HG02588 (cell line): Measurements from ENCODE around the gene APOB.

Source experiments
- ATAC-seq: cut with Tn5 transposase; IDR thresholded peaks from one replicate; pipeline ENCODE4 v1.9.1; 2021; ENCODE audit warnings: mild to moderate bottlenecking, moderate library complexity; ENCODE audit not compliant: unreplicated experiment

Gene APOB

DNA sequence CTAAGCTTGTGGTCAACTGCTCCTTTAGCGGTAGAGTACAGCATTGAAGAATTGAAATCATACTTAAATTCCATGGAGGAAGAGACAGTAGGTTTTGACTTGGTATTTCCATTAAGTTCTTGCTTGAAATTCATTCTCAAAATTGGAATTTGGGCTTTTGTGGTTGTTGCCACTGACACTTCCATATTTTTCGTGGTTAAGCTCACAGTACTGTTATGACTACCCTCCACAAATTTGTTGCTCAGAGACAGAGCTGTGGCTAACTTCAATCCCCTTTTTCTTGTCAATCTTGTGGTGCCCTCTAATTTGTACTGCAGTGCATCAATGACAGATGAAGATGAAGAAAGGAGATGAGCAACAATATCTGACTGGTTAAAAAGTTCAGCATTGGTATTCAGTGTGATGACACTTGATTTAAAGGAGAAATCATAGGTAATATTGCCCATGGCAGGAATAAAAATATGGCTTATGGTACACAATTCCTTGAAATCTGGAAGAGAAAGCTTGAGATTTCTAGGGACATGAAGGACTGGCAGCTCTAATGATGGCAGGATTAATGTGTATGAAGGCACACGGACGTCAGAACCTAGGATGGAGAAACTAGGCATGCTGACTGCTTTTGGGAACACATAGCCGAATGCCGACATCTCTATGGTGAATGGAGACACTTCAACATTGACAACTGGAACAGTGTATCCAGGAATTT lies 37.3 kb downstream of the APOB start:
- ATAC-seq, result no peak

DNA sequence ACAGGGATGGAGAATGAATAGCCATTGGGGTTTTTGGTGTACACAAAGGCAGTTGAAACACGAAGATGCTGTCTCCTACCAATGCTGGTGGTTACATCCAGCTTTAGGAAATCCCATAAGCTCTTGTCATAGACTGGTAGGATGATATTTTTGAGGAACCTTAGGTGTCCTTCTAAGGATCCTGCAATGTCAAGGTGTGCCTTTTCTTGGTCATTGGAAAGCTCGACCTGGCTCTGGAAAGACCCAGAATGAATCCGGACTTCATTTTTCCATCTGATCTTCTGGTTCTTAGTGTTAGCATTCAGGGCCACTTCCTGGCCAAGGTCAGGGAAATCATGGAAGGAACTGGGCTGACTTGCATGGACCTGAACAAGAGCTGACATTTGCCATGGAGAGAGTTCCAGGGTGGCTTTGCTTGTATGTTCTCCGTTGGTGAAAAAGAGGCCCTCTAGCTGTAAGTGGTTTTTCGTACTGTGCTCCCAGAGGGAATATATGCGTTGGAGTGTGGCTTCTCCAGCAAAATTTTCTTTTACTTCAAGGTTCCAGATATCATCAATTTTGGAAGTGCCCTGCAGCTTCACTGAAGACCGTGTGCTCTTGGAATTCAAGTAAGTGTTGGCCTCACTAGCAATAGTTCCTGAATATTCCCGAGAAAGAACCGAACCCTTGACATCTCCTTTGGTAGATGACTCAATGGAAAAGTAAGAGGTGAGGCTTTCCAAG lies 38.0 kb downstream of the APOB start:
- ATAC-seq, result no peak

DNA sequence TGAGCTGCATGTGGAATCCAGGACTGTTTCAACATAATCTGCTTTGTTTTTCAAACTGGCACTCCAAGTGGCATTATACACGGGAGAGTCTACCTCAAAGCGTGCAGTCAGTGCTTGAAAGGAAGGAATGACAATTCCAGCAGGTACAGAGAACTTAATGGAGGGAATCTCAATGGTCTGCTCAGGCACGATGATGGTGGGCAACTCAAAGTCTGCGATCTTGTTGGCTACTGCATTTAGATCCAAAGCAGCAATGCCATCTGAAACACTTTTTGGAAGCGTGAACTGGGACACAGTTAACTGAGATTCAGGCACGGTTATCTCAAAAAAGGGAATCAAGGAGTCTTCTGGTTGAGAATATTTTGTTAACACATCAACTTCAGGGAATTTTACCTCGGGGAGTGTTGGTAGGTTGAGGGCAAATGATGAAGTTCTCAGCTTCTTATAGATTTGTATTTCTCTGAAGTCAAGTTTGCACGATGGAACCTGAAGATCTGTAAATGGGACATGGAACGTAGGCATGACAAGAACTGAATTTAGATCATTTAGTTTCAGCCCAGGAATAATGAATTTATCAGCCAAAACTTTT lies 38.7 kb downstream of the APOB start:
- ATAC-seq, result no peak

DNA sequence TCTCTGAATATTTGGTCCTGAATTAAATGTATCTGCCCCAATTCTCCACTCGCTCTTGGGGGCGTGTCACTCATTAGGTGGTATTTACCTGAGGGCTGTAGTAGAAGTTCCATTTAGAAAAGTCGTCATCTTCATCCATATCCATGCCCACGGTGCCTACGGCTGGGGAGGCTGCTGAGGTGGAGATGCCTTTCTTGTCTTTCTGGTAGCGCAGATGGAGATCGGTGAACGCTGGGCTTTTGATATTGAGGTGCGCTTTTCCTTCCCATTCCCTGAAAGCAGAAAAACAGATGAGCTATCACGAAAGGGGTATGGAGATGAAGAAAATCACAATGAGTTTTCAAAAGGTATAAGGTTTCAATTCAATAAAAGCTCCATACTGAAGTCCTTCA lies 39.7 kb downstream of the APOB start:
- no peak for ATAC-seq

DNA sequence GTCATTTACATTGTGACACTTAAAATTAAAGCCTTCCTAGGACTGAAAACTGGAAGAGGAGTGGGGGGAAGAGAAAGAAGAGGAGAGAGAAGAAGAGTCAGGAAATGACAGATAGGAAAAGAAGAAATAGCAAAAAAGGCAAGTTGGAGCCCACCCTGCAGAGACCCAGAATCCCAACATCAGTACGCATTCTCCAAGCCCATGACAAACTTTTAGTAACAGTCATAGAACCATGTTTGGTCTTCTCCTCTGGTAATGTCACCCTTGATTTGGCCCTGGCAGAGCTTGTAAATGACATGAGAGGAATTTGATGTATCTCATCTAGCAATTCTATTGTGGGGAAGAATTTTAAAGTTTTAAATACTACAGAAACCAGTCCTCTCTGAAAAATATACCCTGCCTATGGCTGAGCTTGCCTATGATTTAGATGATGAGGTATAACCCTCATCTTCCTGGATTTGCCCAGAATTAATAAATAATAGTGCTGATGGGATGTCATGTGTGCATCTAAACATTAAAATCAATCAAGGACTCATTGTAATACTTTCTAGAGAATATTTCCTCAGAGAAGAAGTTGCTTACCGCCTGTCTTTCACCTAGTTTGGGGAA lies 40.2 kb downstream of the APOB start:
- ATAC-seq, result no peak

DNA sequence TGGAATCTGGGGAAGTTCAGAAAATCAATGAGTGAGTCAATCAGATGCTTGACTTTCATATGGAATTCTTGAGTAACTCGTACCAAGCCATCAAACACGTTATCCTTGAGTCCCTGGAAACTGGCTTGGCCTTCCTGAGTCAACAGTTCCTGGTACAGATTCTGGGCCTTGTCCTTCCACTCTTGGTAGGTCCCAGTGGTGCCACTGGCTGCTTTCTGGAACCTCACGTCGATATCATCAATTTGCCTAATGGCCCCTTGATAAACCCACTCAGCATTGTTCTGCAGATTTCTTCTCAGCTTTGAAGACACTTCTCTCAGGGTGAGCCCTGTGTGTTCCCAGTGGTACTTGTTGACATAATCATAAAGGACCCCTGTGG lies 41.1 kb downstream of the APOB start:
- ATAC-seq, result no peak

DNA sequence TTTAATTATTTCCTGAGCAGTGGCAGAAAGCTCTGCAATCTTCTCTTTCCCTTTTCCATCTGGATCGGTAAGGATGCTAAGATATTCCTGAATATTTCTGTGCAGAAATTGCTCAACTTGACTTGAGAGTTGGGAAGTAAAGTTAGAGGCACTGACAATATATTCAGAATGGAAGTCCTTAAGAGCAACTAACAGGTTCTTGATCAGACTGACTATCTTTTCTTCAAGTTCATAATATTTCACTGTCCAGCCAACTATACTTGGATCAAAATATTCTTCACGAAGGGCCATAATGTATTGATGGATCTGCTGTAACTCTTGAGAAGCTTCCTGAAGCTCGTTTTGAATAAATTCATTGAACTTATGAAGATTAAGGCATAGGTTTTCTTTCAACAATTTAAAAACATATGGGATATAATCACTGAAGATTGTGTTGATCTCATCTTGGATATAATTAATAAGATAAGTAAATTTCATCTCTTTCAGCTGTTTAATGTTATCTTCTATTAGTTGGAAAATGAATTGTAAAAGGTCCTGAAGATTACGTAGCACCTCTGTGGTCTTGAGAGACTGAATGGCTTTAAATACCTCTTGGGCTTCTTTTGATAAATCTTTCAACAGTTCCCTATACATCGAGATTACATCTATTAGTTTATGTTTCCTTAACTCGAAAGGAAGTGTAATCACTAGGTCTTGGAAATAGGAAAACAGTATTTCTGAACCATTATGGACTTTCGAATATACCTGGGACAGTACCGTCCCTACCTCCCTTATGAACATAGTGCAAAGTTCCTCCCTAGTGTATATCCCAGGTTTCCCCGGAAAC lies 41.7 kb downstream of the APOB start:
- ATAC-seq, result no peak

DNA sequence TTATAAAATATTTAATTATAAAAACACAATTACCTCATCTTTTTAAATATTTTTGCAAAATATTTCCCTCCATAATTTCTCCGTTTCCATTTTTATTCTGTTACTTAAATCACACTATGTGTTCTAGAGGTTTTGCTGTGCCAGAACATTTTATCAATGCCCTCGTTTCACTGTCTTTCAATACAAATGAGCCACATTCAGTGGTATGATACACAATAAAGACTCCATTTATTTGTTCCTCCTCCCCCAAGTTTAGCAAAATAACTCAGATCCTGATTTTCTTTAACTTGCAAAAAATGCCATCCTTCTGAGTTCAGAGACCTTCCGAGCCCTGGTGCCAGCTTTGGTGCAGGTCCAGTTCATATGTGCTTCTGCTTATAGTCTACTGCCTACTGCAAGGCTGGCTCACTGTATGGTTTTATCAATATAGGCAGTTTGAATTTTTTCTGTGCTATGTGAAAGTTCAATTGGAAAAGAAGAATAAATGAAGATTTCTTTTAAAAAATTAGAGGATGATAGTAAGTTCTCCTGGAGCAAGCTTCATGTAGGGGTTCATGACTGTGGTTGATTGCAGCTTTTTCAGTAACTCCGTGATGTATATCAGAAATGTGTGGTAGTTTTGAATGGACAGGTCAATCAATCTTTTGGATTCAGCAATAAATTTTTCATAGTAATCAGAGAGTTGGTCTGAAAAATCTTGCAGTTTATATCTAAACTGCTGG lies 42.5 kb downstream of the APOB start:
- no peak for ATAC-seq

DNA sequence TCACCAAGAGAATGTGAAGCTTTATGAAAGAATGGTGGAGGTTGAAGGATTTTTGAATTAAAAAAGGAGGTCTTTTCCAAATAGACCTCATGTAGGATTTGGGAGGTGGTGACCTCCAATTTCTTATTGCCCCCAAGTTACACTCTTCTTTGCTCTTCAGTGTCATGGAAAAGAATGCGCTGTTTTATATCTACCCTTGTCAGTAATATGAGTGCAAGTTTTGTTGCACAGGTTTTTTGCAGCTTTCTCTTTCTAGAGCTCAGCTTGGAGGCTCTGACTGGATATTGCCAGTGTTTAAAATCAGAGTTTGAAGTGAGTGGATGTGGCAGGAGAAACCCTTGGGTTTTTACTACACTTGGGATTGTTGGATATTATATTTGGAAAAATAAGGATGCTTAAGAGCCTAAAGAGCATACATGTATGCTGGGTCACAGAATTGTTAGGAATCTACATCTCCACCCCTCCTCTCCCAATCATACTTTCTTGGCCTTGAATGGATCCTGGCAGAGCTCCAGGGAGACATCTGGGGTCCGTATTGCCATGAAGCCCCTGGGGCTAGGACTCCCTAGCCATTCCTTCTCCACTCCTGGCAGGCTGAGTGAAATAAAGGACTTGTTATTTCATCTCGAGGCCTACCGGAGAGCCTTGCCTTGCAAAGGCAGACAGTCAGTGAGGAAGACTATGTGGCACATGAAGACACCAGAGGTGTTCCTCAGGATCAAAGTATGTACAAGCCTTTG lies 43.8 kb downstream of the APOB start:
- no peak for ATAC-seq

DNA sequence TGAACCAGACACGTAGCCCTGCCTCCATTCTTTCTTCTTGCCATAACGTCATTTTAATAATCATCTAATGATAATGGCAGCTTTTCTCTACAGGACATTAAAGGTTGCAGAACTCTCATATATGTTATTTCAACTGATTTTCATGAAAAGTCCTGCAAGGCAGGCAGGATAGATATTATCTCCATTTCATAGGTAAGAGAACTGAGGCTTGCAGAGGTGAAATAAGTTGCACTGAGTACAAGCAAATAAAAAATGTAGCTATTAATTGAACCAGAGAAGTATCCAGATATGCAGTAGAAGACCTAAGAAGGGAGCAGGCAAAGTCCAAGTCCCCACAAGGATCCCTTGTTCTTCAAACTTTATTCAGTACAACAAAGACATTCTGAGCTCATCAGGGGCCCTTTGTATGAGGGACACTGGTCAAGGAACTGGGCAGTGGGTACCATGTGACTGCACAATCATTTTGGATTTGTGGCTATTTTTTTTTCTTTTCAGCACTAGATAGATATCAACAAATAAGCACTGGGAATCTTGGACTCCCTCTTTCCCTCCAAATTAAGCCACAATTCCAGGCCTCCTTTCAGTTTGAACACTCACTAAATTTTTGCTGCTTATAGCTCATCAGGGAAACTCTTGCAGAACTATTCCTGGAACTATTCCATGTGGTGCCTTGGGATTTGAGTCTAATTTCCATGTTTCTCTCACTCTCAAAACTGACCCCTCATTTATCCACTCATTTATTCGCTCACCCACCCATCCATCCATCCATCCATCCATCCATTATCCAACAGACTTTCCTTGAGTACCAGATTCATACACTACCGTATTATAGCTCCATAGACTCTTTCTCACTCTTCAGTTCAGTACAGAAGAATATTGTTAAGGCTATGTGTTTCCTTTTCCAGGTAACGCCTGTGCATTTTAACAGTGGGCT lies 44.6 kb downstream of the APOB start:
- ATAC-seq, result no peak

DNA sequence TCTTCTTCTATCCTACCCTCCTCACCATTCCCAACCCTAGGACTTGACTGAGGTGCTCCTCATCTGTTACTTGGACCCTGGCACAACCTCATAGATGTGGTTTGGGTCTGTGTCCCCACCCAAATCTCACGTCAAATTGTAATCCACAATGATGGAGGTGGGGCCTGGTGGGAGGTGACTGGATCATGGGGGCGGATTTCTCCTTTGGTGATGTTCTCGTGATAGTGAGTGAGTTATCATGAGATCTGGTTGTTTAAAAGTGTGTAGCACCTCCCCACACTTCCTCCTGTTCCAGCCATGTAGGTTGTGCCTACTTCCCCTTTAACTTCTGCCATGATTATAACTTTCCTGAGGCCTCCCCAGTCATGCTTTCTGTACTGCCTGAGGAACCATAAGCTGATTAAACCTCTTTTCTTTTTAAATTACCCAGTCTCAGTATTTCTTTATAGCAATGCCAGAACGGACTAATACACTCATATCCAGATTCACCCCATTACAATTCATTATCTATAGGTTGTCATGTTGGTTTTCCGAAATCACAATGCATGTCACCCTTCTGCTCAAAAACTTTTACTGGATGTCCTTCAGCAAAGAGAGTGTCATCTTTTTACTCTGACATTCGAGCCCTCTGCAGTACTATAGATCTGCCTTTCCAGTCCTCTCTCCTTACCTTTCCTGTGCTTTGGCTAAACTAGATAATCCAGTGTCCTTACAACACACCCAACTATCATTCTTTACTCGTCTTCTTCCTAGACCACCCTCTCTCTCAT lies 45.7 kb downstream of the APOB start:
- ATAC-seq, result no peak

DNA sequence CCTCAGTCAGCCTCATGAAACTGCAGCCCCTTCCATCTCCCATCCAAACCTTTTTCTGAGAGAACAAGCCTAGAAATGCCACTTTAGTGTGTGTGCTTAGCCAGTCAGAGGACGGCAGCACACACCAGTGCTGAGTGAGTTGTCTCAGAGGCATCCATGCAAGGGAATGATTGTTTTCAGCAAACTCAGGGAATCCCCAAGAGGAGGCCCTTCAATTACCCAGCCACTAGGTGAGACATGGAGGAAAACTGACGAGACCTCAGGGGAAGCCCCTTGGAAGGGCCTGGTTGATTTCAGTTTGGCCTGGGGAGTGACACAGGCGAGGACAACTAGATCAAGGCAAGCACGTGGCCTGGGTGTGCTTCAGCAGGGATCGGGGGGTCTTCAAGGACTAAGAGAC lies 49.7 kb downstream of the APOB start:
- ATAC-seq, result no peak

DNA sequence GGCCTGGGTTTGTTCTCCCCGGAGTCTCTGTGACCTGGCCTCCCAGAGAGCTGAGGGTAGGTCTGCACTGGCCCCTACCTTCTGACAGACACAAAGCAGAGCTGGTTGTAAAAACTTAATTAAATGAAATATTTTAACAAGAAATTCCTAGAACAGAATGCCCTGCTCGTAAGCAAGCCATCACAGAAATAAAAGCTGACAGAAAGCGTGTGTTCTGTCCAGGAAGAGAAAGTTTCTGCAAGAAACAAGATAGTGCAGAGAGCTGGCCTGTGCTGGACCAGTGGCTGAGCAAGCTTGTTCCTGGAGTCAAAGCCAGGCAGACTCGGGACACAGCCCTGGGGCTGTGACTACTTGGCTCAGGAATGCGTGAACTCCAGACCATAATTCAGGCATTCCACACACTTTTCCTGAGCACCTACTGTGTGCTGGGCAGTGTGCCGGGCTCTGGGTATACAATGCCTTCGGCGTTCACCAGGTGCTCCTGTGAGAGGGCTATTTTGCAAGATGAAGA lies 51.6 kb downstream of the APOB start:
- ATAC-seq, result no peak

DNA sequence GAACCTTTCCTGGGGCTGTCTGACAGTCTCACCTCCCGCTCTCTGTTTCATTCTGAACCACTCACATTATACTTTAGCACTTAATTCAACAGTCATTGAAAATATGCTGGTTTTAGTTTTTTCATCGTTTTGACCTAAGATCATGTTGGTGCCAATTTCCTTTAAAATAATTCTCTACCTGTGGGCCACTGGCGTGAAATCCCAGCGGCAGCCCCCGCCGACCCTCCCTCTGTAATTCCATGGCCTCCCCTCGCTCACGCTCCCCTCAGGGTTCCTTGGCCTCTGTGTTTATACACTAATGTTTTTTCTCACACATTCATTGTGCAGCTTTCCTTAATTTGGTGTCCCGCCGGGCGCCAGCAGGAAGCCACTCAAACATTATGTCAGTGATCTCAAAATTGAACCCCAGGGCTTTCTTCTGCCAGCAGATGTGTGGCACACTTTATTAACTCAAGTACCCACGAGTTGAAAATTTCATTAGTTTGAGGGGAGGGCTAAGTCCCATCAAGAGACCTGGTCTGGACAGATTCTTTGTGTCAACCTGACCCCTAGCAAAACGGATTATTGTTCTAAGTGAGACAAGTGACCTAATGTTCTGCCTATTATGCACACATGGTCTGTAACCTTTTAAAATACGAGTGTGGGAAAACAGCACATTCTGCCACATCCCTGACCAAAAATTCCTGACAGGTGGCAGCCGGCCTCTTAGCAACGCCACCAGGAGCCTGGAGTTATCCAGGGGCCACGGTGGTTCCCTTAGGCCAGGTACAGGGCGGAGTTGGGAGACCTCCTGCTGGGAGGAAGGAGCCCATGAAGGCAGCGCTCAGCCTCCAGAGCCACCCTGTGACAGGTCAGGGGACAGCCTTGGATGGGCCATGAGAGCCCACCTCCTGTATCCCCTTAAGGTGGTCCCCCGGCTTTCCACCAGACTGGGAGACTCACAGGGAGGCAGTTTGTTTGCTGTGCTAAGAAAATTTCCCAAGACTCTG lies 53.1 kb downstream of the APOB start:
- no peak for ATAC-seq

DNA sequence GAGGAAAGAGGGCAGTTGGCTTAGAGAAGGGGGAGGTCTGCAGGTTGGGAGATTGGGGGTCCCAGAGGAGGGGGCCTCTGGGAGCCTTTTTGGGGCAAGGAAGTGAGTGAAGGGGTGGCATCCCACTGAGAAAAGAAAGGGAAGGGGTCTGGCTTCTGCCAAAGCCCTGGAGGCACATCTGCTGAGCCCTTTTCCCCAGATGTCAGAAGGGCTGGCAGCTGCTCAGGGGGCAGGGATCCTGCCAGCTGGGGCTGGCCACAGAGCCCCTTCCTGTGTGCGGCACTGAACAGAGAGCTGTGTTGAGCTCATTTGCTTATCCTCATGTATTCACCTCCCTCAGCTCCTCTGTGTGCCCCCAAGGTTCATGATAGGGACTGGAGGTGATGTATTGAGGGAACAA lies 54.5 kb downstream of the APOB start:
- ATAC-seq, result no peak

DNA sequence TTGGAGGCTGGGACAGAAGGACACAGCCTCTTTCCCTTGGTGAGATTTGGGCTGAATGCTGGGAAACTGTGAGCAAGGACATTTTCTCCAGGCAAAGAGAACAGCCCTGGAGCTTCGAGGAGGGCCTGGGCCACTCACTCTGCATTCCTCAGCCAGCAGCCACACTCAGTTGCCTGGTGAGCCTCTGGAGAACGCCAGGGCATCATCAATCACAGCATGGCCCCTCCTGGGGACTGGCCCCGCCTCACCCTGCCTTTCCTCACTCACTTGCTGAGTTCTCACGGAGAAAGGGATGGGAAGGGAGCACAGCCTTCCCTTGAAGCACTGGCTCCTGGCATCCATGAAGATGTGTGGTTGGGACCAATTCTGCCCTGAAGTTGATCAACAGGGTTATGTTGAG lies 55.0 kb downstream of the APOB start:
- ATAC-seq, result no peak
